HG03469 (cell line): Measurements from ENCODE around the gene FBXO27.
"Not testable (repeated sequence)": the region's sequence is repeated elsewhere in the genome, so short reads cannot be mapped to it uniquely, and the experiment has no call there.

ENCODE experiments used
- ATAC-seq: cut with Tn5 transposase; IDR thresholded peaks from one replicate; pipeline ENCODE4 v1.9.1; 2021; ENCODE audit warnings: mild to moderate bottlenecking, moderate library complexity, moderate number of reproducible peaks; ENCODE audit not compliant: unreplicated experiment

FBXO27 gene

DNA sequence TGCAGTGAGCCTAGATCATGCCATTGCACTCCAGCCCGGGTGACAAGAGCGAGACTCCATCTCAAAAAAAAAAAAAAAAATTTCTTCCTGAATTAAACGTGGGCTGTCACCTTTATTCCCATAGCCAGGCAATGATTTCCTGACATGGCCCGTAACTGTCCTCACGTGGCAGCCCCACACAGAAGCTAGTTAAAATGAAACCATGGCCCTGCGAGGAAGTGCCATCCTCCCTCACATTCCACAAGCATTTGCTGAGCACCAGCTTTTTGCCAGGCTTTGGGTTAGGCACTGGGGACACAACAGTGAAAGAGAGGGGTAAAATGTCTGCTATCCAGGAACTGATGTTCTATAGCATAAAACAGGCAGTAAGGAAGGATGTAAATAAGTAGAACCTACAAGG is 13.2 kb upstream of the FBXO27 start:
- no peak for ATAC-seq

DNA sequence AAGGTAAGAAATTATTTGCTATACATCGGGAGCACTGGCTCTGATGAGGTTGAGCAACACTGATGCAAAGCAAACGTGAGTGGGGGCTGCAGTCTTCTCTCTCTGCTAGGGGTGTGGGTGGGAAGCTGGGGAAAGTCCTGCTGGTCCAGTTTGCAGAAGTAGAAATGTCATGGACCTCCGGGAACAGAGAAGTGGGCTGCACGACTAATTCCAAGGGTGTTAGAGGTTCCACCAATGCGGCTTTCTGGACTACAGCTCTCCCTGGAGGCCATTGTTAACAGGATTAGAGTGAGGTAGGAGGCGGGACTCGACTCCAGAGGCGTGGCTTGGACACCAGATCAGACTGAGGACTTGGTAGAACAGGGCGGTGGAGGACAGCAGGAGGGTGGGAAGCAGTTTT is 5.7 kb upstream of the FBXO27 start:
- no peak for ATAC-seq

GRCh38 chr19:39037194-39037593 is 4.8 kb upstream of the FBXO27 start:
- no peak for ATAC-seq

- ATAC-seq, result no peak
These were observed 4.2 kb upstream of the FBXO27 start for GRCh38 chr19:39036581-39036980.

GRCh38 chr19:39031368-39032062 is 834 bp downstream of the FBXO27 start:
- ATAC-seq, result no peak

- ATAC-seq, result no peak
These were observed 1.4 kb downstream of the FBXO27 start for GRCh38 chr19:39030854-39031367.

DNA sequence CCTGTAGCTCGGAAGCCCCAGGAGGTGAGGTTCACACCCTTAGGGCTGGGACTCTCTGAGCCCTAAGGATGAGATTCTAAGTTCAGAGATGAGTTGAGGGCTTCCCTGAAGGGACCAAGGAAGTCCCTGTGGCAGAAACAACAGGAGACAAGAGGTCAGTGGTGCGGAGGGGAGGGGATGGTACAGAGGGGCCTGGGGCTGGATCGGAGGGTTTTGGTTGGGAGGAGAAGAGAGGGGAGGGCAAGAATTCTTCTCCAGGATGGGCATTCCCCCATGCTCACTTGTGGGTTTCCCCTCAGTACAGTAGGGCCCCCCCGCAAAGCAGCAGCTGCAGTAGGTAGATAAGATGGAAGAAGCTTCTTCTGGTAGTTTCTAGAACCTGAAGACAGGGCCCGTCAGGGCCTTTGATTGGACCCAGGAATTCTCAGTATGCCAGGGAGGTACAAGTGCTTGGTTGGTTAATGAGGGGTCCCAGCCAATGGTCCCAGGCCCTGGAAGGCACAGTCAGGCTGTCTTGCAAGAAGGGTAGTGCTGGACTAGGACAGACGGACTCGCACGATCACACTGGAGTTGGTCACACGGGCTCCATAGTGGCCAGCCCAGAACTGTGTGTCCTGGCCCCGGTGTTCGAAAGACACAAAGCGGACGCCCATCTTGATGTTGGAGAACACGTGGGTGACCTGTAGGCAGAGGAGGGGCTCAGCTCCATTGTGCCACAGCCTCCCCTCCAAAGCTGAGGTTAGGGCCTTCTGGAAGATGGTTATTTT is 7.3 kb downstream of the FBXO27 start:
- no peak for ATAC-seq

DNA sequence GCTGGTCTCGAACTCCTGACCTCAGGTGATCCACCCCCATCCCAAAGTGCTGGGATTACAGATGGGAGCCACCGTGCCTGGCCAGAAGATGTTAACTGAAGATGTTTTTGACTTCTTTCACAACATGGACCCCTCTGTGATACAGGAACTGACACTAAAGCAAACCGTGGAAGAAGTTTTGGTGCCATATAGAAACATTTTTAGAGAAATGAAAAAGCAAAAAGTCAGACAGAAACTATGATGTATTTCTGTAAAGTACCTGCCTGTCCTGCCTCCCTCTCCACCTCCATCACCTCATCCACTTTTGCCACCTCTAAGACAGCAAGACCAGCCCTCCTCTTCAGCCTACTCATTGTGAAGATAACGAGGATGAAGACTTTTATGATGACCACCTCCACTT is 11.3 kb downstream of the FBXO27 start:
- ATAC-seq, result no peak

GRCh38 chr19:39017646-39018045 is 14.7 kb downstream of the FBXO27 start:
- ATAC-seq, result no peak

- no peak for ATAC-seq
These were observed 15.3 kb downstream of the FBXO27 start for GRCh38 chr19:39017026-39017425.

GRCh38 chr19:39014037-39014436 is 18.3 kb downstream of the FBXO27 start:
- ATAC-seq, result no peak

- no peak for ATAC-seq
These were observed 23.3 kb downstream of the FBXO27 start for GRCh38 chr19:39009001-39009400.

DNA sequence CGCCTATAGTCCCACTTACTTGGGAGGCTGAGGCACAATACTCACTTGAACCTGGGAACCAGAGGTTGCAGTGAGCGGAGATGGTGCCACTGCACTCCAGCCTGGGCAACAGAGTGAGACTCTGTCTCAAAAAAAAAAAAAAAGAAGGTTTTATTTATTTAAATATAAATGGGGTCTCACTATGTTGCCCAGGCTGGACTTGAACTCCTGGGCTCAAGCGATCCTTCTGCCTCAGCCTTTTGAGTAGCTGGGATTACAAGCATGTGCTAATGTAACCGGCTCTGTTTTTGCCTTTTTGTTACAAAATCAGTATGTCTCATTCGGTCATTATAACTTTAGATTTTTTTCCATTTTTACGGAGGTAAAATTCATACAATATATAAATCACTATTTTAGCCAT is 24.2 kb downstream of the FBXO27 start:
- ATAC-seq, result no peak

DNA sequence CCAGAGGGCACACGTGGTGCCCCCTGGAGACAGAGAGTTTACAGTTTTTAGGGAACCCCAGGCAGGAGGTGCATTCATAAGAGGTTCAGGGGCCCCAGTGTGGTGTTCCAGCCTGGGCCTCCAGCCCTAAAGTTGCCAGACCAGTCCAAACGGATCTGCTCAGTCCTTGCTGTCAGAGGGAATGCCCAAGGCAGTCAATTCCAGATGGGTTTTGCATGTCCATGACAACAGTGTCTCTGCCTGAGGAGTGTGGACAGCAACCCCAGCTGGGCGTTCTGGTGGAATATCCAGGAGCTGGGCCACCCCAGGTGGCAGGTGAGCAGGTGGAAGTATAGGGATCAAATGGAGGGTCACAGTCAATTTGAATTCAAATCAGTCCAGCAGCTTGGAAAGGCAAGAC is 25.3 kb downstream of the FBXO27 start:
- ATAC-seq, result no peak

- ATAC-seq, result no peak
These were observed 27.9 kb downstream of the FBXO27 start for GRCh38 chr19:39004403-39004802.

DNA sequence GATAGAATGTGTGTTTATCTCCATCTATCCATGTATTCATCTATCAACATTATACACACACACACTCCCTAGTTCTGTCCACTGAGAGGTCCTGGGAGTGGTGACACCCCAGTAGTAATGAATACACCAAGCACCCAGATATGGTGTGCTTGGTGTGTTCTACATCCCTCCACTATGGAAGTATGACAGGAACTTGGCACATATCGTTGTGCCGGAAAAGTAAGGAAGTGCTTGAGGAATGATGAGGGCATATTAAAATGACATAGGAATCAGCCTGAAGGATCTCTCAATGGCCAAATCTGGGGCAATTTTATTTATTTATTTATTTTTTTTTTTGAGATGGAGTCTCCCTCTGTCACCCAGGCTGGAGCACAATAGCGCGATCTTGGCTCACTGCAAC is 28.6 kb downstream of the FBXO27 start:
- ATAC-seq, result no peak

DNA sequence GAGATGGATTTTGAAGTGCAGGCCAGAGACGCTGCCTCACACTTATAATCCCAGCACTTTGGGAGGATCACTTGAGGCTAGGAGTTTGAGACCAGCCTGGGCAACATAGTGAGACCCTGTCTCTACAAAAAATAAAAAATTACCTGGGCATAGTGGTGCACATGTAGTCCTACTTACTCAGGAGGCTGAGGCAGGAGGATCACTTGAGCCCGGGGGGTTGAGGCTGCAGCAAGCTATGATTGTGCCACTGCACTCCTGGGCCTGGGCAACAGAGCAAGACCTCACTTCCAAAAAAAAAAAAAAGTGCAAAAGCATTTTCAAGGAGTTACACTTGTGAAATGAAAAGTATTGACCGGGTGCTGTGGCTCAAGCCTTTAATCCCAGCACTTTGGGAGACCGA is 29.2 kb downstream of the FBXO27 start:
- no peak for ATAC-seq

- no peak for ATAC-seq
These were observed 31.3 kb downstream of the FBXO27 start for GRCh38 chr19:39001041-39001440.

DNA sequence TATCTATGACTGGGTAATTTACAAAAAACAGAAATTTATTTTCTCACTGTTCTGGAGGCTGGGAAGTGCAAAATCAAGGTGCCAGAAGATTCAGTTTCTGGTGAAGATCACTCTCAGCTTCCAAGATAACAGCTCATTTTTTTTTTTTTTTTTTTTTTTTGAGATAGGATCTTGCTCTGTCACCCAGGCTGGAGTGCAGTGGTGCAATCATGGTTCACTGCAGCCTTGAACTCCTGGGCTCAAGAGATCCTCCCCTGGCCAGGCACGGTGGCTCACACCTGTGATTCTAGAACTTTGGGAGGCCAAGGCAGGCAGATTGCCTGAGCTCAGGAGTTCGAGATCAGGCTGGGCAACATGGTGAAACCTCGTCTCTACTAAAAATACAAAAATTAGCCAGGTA is 34.8 kb downstream of the FBXO27 start:
- not testable (repeated sequence) for ATAC-seq

DNA sequence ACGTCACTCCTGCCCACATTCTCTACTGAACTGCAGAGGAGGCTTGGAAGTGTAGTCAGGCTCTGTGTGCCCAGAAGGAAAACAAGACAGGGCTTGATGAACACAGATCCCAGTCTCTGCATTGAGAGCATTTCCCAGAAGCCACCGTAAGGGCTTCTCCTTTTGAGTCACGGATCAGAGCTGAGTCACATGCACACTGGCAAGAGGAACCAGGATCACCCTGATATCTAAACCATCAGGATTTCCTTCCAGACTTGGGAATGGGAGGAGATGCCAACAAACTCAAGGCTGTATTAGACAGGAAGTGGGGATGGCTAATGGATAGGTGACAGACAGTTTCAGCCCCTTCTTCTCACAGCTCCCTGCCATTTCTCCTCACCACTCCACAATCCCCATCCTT is 39.1 kb downstream of the FBXO27 start:
- ATAC-seq, result no peak

- ATAC-seq, result no peak
These were observed 41.2 kb downstream of the FBXO27 start for GRCh38 chr19:38990949-38991697.

DNA sequence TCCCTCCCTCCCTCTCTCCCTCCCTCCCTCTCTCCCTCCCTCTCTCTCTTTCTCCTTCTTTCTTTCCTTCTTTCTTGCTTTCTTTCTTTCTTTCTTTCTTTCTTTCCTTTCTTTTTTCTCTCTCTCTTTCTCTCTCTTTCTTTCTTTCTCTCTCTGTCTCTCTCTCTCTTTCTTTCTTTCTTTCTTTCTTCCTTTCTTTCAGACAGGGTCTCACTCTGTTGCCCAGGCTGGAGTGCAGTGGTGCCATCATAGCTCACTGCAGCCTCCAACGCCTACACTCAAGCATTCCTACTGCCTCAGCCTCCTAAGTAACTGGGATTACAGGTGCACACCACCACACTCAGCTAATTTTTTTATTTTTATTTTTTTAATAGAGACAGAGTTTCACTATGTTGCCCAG is 42.7 kb downstream of the FBXO27 start:
- ATAC-seq, result not testable (repeated sequence)
